Loucy (cell line): ENCODE data around the gene ZDHHC13.

Experiments used
- EZH2phosphoT487 ChIP-seq: fragments of 200-600 bp; IDR thresholded peaks from 2 replicates; pipeline ENCODE4 v1.6.1; 2018; ENCODE audit warnings: antibody characterized with exemption, mild to moderate bottlenecking, moderate library complexity, borderline replicate concordance
- TF ChIP-seq, protein P1 (sequence below): fragments of 200-600 bp; sonication (generic); conservative IDR thresholded peaks from 2 replicates; pipeline ENCODE4 v1.5.1; 2014; ENCODE audit warnings: mild to moderate bottlenecking, antibody characterized with exemption, low read length

DNA sequence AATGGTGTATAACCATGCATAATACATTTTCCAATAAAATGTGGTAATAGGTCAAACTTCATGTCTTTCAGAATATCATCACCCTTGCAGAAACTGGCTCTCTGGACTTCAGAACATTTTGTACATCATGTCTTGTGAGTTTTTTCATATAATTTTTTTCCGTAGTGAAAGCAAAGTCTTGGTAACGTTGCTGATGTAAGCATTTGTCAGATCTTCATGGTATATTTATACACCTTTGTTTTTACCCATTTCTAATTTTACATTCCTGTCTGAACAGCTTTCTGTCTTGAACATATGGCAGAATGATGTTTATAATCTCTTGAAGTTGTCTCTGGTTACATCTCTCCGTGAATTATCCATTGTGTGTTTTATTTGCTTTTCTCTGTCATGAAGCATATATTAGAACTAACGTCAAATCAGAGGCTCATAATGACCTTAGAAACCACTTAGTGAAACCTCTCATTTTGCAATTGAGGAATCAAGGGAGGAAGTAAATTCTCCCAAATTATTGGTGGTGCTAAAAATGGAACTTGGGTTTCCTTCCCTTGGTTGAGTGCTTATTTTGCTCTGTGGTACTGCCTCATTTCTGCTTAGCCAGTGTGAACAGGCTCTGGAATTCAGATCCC is 47.4 kb downstream of the ZDHHC13 start:
- TF ChIP-seq, protein P1, sequence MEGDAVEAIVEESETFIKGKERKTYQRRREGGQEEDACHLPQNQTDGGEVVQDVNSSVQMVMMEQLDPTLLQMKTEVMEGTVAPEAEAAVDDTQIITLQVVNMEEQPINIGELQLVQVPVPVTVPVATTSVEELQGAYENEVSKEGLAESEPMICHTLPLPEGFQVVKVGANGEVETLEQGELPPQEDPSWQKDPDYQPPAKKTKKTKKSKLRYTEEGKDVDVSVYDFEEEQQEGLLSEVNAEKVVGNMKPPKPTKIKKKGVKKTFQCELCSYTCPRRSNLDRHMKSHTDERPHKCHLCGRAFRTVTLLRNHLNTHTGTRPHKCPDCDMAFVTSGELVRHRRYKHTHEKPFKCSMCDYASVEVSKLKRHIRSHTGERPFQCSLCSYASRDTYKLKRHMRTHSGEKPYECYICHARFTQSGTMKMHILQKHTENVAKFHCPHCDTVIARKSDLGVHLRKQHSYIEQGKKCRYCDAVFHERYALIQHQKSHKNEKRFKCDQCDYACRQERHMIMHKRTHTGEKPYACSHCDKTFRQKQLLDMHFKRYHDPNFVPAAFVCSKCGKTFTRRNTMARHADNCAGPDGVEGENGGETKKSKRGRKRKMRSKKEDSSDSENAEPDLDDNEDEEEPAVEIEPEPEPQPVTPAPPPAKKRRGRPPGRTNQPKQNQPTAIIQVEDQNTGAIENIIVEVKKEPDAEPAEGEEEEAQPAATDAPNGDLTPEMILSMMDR, result no peak
- no peak for TF ChIP-seq EZH2phosphoT487
